NCI-H1694 (cell line): ENCODE measurements around the gene C1orf174.
"Not testable (repeated sequence)": the region's sequence is repeated elsewhere in the genome, so short reads cannot be mapped to it uniquely, and the experiment has no call there.

Source experiments
- DNase-seq: peaks from one replicate; lab custom pipeline; 2025; lab: John Stamatoyannopoulos, UW

Gene C1orf174

DNA sequence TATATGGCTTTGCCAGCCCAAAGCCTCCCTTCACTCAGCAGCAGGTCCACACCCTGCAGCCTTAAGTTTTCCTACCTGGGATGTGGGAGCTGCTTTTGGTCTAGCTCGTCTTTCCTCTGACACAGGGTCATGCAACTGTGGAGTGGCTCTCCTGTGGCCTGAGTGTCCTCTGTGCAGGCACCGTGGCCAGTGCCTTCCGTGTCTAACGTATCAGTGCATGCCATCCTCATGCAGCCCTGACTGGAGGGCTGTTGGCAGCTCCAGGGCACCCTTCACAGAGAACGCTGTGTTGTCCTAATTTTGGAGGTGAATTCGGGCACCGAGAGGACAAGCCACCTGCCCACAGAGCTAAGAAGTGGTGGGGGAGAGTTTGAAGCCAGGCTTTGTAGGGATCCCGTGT lies 25.7 kb upstream of the C1orf174 start:
- no peak for DNase-seq

DNA sequence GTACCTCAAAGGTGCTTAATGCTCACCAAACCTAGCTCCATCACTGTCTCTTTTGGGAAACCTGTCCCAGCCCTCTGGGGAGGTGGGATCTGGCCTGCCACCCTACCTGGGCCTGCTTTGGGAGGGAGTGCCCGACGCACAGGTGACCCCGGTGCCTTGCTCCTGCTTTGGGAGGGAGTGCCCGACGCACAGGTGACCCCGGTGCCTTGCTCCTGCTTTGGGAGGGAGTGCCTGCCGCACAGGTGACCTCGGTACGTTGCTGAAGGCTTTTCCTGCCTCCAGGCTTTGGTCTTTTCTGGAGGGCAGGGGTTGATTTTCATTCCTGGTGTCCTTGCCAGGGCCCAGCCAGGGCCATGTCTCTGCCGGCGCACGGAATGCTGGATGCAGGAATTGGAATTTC lies 25.2 kb upstream of the C1orf174 start:
- DNase-seq: no peak

GRCh38 chr1:3924825-3925220 lies 24.8 kb upstream of the C1orf174 start:
- DNase-seq: peak; percentile 53

GRCh38 chr1:3924186-3924824 lies 24.2 kb upstream of the C1orf174 start:
- no peak for DNase-seq

- no peak for DNase-seq
Measured at GRCh38 chr1:3923378-3924185, 23.5 kb upstream of the C1orf174 start.

DNA sequence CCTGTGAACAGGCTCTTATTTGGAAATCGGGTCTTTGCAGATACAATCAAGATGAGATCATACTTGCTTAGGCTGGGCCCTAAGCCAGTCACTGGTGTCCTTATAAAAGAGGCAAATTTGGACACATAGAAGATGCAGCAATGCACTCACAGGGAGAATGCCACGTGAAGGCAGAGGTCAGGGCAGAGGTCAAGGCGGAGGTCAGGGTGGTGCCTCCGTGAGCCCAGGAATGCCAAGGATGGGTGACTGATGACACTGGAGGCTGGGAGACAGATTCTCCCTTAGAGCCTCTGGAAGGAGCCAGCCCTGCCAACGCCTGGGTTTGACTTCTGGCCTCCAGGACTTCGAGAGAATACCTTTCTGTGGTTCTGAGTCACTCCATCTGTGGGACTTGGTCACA lies 22.8 kb upstream of the C1orf174 start:
- DNase-seq: no peak

DNA sequence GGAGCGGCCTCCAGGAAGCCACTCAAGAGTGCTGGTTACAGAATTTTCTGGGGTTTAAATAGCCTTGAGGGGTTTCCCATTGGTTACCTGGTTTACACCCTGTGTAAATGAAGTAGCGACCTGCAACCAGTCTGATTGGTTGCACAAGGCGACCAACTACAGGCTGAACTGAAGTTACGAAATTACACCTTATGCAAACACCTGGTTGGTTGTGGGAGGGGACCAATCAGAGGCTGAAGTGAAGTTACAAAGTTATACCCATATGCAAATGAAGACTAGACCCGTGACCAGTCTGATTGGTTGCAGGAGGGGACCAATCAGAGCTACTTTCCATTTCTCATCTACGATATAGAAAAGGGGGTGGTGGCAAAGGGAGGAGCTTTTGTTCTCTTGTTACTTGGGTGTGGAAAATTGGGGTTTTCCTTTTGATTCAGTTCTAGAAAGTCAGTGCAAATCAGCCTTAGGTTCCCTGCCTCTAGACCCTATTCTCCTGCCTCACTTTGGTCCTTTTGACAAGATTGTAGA lies 22.2 kb upstream of the C1orf174 start:
- no peak for DNase-seq

- DNase-seq: no peak
Measured at GRCh38 chr1:3921765-3922164, 21.7 kb upstream of the C1orf174 start.

GRCh38 chr1:3919706-3920105 lies 19.6 kb upstream of the C1orf174 start:
- no peak for DNase-seq

- no peak for DNase-seq
Measured at GRCh38 chr1:3918966-3919611, 19.0 kb upstream of the C1orf174 start.

DNA sequence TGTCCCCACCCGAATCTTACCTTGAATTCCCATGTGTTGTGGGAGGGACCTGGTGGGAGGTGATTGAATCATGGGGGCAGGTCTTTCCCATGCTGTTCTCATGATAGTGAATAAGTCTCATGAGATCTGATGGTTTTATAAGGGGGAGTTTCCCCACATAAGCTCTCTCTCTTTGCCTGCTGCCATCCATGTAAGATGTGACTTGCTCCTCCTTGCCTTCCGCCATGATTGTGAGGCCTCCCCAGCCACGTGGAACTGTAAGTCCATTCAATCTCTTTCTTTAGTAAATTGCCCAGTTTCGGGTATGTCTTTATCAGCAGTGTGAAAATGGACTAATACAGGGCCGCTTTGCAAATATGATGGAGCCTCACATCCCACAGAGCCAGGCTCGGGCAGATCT lies 18.3 kb upstream of the C1orf174 start:
- not testable (repeated sequence) for DNase-seq

- no peak for DNase-seq
Measured at GRCh38 chr1:3917761-3918160, 17.7 kb upstream of the C1orf174 start.

DNA sequence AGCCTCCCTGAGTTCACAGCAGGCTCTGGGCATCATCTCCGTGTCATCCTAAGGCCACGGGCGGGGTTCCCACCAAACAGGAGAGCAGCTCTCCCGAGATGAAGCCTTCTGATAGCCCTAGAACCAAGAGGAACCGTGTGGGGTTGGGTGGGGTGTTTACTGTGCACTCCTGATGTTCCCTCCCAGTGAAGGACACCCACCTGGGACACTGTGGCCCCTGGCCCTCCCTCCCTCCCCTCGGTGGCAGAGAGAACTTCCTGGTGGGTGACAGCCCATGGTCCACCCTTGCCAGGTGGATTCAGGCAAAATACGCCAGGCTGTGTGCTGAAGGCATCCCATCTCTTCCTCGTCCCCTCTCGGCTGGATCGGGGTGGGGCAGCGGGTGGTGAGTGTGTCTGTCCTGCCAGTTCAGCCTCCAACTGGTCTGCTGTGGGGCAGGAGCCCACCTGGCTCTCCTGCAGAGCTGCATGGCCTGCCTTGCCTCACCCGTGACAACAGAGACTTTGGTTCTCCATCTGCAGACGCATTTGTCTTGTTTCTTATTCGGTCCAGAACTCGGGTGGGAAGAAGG lies 15.6 kb upstream of the C1orf174 start:
- DNase-seq: no peak

GRCh38 chr1:3914911-3915310 lies 14.8 kb upstream of the C1orf174 start:
- no peak for DNase-seq

GRCh38 chr1:3914331-3914851 lies 14.3 kb upstream of the C1orf174 start:
- no peak for DNase-seq

GRCh38 chr1:3912809-3913685 lies 13.0 kb upstream of the C1orf174 start:
- DNase-seq: no peak

DNA sequence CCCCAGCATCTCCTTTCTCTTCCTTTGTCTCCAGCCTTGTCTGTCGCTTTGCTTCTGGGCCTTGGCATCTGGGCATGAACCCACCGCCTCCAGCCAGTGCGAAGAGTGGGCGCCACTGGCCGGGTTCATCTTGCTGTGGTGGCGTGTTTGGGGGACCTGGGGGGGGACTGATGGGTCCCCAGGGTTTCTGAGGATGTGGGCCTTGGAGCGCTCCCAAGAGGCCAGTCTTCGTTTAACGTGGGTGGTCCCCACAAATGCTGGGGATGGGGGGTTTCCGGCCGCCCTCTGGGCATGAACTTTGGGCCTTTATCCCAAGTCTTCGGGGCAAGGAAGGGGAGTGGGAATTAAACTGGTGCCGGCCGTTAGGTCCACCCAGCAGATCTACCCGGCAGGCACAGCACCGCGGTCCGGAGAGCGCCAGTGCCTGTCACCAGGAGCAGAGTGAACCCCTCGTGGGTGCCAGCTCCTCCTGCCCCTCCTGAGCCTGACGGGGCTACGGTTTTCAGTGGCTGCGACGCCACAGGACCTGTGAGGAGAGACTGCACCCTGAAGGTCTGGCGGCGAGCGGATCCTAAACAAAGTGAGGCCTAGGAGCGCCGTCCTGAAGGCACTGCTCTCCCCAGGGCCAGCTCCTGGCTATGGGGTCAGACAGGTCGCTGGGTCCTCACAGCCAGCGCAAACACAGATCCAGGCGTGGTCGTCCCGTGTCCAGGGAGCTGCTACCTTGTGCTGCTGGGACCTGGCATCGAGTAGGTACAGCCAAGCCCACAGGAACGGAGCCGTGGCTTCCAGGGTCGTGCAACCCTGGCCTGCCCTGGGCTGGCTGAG lies 12.1 kb upstream of the C1orf174 start:
- DNase-seq: no peak

DNA sequence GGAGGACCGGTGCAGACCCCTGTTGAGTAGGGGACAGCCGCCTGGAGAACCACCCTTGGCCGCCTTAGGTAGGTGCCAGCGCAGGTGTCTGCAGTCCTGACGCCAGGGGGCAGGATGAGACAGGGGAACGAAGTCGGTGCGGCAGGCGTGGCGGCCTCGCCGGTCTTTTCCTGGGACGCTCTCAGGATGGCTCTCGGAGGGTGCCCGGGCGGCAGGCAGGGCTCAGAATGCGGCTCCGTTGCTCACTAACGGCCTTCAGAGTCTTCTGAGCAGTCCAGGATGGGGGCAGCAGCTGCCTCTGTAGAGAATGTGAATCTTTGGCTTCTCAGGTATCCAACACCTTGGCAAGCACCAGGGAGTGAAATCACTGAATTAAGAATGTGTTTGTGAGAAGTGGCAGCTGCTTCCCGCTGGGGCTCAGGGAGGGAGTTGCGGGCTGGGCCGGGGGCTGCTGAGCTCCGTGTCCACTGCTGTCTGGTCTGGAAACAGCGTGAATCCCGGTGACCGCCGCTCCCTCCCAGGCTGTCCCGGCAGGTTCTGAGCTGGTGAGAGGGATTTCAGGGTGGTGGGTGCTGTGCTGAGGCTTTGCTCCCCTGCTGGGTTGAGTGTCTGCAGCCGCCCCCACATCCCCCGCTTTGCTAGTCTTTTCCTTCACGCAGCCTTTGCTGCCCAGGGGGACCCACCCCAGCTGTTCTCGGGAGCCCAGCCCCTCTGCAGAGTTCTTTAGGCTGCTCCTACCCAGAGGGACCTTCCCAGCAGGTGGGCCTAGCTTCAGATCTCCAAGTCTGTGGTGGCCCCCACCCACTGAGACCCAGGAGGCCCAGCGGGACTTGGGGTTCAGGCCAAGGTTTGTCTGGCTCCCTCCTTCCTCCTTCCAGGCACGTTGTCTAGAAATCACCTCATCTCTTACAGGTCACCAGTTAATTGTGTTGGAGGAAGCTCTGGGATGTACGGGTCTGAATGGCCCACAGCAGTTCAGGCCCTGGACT lies 11.1 kb upstream of the C1orf174 start:
- DNase-seq: peak; percentile 69

GRCh38 chr1:3910049-3910731 lies 10.1 kb upstream of the C1orf174 start:
- DNase-seq: no peak
